ES-I3 (cell line): ENCODE results near the gene ST6GAL1.

Experiments
- H3K36me3 ChIP-seq: 2 replicates; pipeline ENCODE4 v1.6.1; 2013; ENCODE audit warnings: mild to moderate bottlenecking, low read length, control low read depth, moderate library complexity; ENCODE audit not compliant: insufficient read depth
- H3K4me1 ChIP-seq: 2 replicates; pipeline ENCODE4 v1.6.1; 2013; ENCODE audit warnings: mild to moderate bottlenecking, control low read depth, low read length; ENCODE audit not compliant: insufficient read depth
- H3K9ac ChIP-seq: 2 replicates; pipeline ENCODE4 v1.6.1; 2013; ENCODE audit warnings: low read depth, mild to moderate bottlenecking, low read length, moderate library complexity
- H3K9me3 ChIP-seq: 2 replicates; pipeline ENCODE4 v1.6.1; 2013; ENCODE audit warnings: mild to moderate bottlenecking, low read length, moderate library complexity; ENCODE audit not compliant: control insufficient read depth, insufficient read depth

Gene ST6GAL1

GRCh38 chr3:187085021-187085666, 154.8 kb downstream of the ST6GAL1 start:
- H3K9me3 ChIP-seq, result peaks cover 2% of the 10 kb centered on the region; the same call in 1 of the 2 replicates
- H3K9ac ChIP-seq, result no peak overlapping the region
- H3K4me1 ChIP-seq, result peaks cover 6% of the 10 kb centered on the region
- H3K36me3 ChIP-seq, result no peaks in the 10 kb centered on the region

- Histone ChIP-seq H3K9ac (no peak overlapping the region), H3K4me1 (peaks cover 6% of the 10 kb centered on the region), H3K36me3 (no peaks in the 10 kb centered on the region), H3K9me3 (peaks cover 2% of the 10 kb centered on the region; the same call in 1 of the 2 replicates)
Observed at GRCh38 chr3:187085933-187086332, 155.6 kb downstream of the ST6GAL1 start.

GRCh38 chr3:187086831-187087230, 156.5 kb downstream of the ST6GAL1 start:
- Histone ChIP-seq H3K9me3 (peaks cover 2% of the 10 kb centered on the region; the same call in 1 of the 2 replicates), H3K4me1 (peaks cover 6% of the 10 kb centered on the region), H3K9ac (no peak overlapping the region), H3K36me3 (no peaks in the 10 kb centered on the region)

- no peaks in the 10 kb centered on the region for H3K36me3 ChIP-seq
- no peak overlapping the region for H3K9ac ChIP-seq
- H3K4me1 ChIP-seq, result peaks cover 6% of the 10 kb centered on the region
- H3K9me3 ChIP-seq, result peaks cover 8% of the 10 kb centered on the region; the same call in 1 of the 2 replicates
Observed at GRCh38 chr3:187088701-187089100, 158.4 kb downstream of the ST6GAL1 start.

- Histone ChIP-seq H3K9me3 (peaks cover 7% of the 10 kb centered on the region; the same call in 1 of the 2 replicates), H3K36me3 (no peaks in the 10 kb centered on the region), H3K4me1 (no peaks in the 10 kb centered on the region), H3K9ac (no peak overlapping the region)
Observed at GRCh38 chr3:187093320-187093719, 163.0 kb downstream of the ST6GAL1 start.

- no peaks in the 10 kb centered on the region for H3K4me1 ChIP-seq
- no peaks in the 10 kb centered on the region for H3K36me3 ChIP-seq
- no peaks in the 10 kb centered on the region for H3K9me3 ChIP-seq
- no peak overlapping the region for H3K9ac ChIP-seq
Observed at GRCh38 chr3:187098923-187099512, 168.7 kb downstream of the ST6GAL1 start.

GRCh38 chr3:187101184-187102072, 171.1 kb downstream of the ST6GAL1 start:
- Histone ChIP-seq H3K9ac (no peak overlapping the region), H3K9me3 (no peaks in the 10 kb centered on the region), H3K36me3 (no peaks in the 10 kb centered on the region), H3K4me1 (peaks cover 9% of the 10 kb centered on the region; the same call in 1 of the 2 replicates)

- H3K9ac ChIP-seq, result no peak overlapping the region
- H3K4me1 ChIP-seq, result peaks cover 9% of the 10 kb centered on the region; the same call in 1 of the 2 replicates
- H3K9me3 ChIP-seq, result no peaks in the 10 kb centered on the region
- no peaks in the 10 kb centered on the region for H3K36me3 ChIP-seq
Observed at GRCh38 chr3:187102073-187102634, 171.8 kb downstream of the ST6GAL1 start.

- Histone ChIP-seq H3K36me3 (no peaks in the 10 kb centered on the region), H3K9ac (no peak overlapping the region), H3K9me3 (no peaks in the 10 kb centered on the region), H3K4me1 (peaks cover 9% of the 10 kb centered on the region; the same call in 1 of the 2 replicates)
Observed at GRCh38 chr3:187103251-187103650, 172.9 kb downstream of the ST6GAL1 start.

GRCh38 chr3:187104342-187104741, 174.0 kb downstream of the ST6GAL1 start:
- no peaks in the 10 kb centered on the region for H3K36me3 ChIP-seq
- H3K9me3 ChIP-seq, result no peaks in the 10 kb centered on the region
- peaks cover 9% of the 10 kb centered on the region; the same call in 1 of the 2 replicates for H3K4me1 ChIP-seq
- no peak overlapping the region for H3K9ac ChIP-seq

GRCh38 chr3:187104933-187105332, 174.6 kb downstream of the ST6GAL1 start:
- H3K4me1 ChIP-seq, result peaks cover 9% of the 10 kb centered on the region; the same call in 1 of the 2 replicates
- H3K9me3 ChIP-seq, result no peaks in the 10 kb centered on the region
- H3K9ac ChIP-seq, result no peak overlapping the region
- H3K36me3 ChIP-seq, result no peaks in the 10 kb centered on the region

GRCh38 chr3:187105700-187106099, 175.4 kb downstream of the ST6GAL1 start:
- Histone ChIP-seq H3K9me3 (no peaks in the 10 kb centered on the region), H3K9ac (no peak overlapping the region), H3K36me3 (no peaks in the 10 kb centered on the region), H3K4me1 (peaks cover 9% of the 10 kb centered on the region; the same call in 1 of the 2 replicates)

GRCh38 chr3:187107989-187108388, 177.7 kb downstream of the ST6GAL1 start:
- Histone ChIP-seq H3K9me3 (no peaks in the 10 kb centered on the region), H3K9ac (no peak overlapping the region), H3K4me1 (peaks cover 9% of the 10 kb centered on the region; the same call in 1 of the 2 replicates), H3K36me3 (no peaks in the 10 kb centered on the region)

GRCh38 chr3:187110156-187110555, 179.8 kb downstream of the ST6GAL1 start:
- H3K9me3 ChIP-seq, result no peaks in the 10 kb centered on the region
- H3K4me1 ChIP-seq, result peaks cover 6% of the 10 kb centered on the region; the same call in 1 of the 2 replicates
- H3K36me3 ChIP-seq, result no peaks in the 10 kb centered on the region
- H3K9ac ChIP-seq, result no peak overlapping the region
